ENCODE data around the gene SPATA6L.

SPATA6L gene

DNA sequence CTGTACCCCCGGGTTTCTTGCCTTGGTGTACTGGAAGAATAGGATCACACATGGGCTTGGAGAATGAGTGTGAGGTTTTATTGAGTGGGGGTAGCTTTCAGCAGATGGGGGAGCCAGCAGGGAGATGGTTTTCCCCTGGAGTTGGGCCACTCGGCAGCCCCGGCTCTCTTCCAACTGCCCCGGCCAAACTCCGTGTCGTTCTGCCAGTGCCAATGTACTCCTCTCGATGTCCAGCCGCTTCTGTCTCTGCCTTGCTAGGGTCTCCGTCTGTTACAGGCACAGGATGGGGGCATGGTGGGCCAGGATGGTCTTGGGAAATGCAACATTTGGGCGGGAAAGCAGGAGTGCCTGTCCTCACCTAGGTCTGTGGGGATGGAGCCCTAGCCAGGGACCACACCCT is 11.7 kb downstream of the SPATA6L start:
- no peaks in the 10 kb centered on the region for H3K36me3 ChIP-seq
- H3K9me3 ChIP-seq = no peaks in the 10 kb centered on the region
- no peaks in the 10 kb centered on the region for H3K4me1 ChIP-seq
- no peak overlapping the region for H3K9ac ChIP-seq
- no peak overlapping the region for H3K4me2 ChIP-seq
- TF ChIP-seq Cebpa-rat (IDR thresholded peaks at IDR 0.05) = no peak
- no peaks in the 10 kb centered on the region for H3K27me3 ChIP-seq
- H4K20me1 ChIP-seq = no peaks in the 10 kb centered on the region
- H3K4me3 ChIP-seq = no peak overlapping the region
- H3K27ac ChIP-seq = no peak overlapping the region

DNA sequence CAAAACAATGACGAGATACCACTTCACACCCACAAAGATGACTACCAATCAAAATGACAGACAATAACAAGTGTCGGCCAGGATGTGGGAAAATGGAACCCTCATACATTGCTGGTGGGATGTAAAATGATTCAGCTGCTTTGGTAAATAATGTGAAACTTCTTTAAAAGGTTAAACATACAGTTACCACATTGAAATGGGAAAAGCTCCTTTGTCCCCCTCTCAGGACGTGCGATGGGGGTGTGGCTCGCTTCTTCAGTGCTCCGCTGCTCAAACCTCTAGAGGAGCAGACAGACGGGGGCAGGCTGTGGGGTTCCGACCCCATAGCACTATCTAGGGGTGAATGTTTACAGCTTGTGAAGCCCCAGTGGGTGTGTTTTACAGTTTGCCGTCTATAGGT is 12.2 kb downstream of the SPATA6L start:
- H3K4me2 ChIP-seq = no peak overlapping the region
- no peak overlapping the region for H3K9ac ChIP-seq
- H3K27ac ChIP-seq = no peak overlapping the region
- no peaks in the 10 kb centered on the region for H3K36me3 ChIP-seq
- no peaks in the 10 kb centered on the region for H4K20me1 ChIP-seq
- no peak overlapping the region for H3K4me3 ChIP-seq
- H3K9me3 ChIP-seq = no peaks in the 10 kb centered on the region
- H3K27me3 ChIP-seq = no peaks in the 10 kb centered on the region
- no peaks in the 10 kb centered on the region for H3K4me1 ChIP-seq
- TF ChIP-seq Cebpa-rat (IDR thresholded peaks at IDR 0.05) = no peak

DNA sequence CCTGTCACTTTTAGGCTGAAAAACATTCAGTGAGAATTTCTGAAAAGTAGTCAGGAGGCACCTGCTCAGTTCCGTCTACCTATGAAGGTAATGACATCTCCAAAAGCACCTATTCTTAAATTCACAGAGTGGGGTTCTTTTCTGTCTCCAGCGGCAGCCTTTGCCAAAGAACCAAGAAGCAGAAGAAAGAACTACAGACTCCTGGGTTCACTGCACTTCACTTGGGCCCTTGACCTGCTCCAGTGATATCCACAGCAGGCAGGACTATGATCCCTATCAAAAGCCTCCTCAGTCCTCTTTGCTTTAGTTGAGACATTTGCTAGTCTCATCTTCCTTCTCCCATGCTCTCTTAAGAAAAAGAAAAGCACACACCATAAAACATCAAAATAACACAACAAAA is 23.9 kb downstream of the SPATA6L start:
- no peaks in the 10 kb centered on the region for H3K27me3 ChIP-seq
- H3K4me3 ChIP-seq = no peak overlapping the region
- H3K9me3 ChIP-seq = no peaks in the 10 kb centered on the region
- no peak overlapping the region for H3K4me2 ChIP-seq
- peaks cover 6% of the 10 kb centered on the region for H3K4me1 ChIP-seq
- H4K20me1 ChIP-seq = no peaks in the 10 kb centered on the region
- no peak overlapping the region for H3K27ac ChIP-seq
- no peak for TF ChIP-seq Cebpa-rat (IDR thresholded peaks at IDR 0.05)
- no peak overlapping the region for H3K9ac ChIP-seq
- H3K36me3 ChIP-seq = no peaks in the 10 kb centered on the region

GRCh38 chr9:4640027-4640426 is 26.3 kb downstream of the SPATA6L start:
- no peak overlapping the region for H3K27ac ChIP-seq
- no peaks in the 10 kb centered on the region for H3K9me3 ChIP-seq
- H3K36me3 ChIP-seq = no peaks in the 10 kb centered on the region
- no peak overlapping the region for H3K4me3 ChIP-seq
- H3K27me3 ChIP-seq = no peaks in the 10 kb centered on the region
- H3K9ac ChIP-seq = no peak overlapping the region
- no peak for TF ChIP-seq Cebpa-rat (IDR thresholded peaks at IDR 0.05)
- H4K20me1 ChIP-seq = no peaks in the 10 kb centered on the region
- no peak overlapping the region for H3K4me2 ChIP-seq
- H3K4me1 ChIP-seq = peaks cover 6% of the 10 kb centered on the region

- no peak overlapping the region for H3K27ac ChIP-seq
- no peaks in the 10 kb centered on the region for H3K36me3 ChIP-seq
- H3K9ac ChIP-seq = no peak overlapping the region
- H3K4me1 ChIP-seq = peaks cover 6% of the 10 kb centered on the region
- H3K4me3 ChIP-seq = no peak overlapping the region
- TF ChIP-seq Cebpa-rat (IDR thresholded peaks at IDR 0.05) = no peak
- no peaks in the 10 kb centered on the region for H3K9me3 ChIP-seq
- H3K4me2 ChIP-seq = no peak overlapping the region
- no peaks in the 10 kb centered on the region for H4K20me1 ChIP-seq
- no peaks in the 10 kb centered on the region for H3K27me3 ChIP-seq
Observed at GRCh38 chr9:4639420-4639819, 26.9 kb downstream of the SPATA6L start.

- Histone ChIP-seq H3K9ac (no peak overlapping the region), H3K4me1 (peaks cover 6% of the 10 kb centered on the region), H4K20me1 (no peaks in the 10 kb centered on the region), H3K27ac (no peak overlapping the region), H3K4me2 (no peak overlapping the region), H3K36me3 (no peaks in the 10 kb centered on the region), H3K9me3 (no peaks in the 10 kb centered on the region), H3K4me3 (no peak overlapping the region), H3K27me3 (no peaks in the 10 kb centered on the region)
- no peak for TF ChIP-seq Cebpa-rat (IDR thresholded peaks at IDR 0.05)
Observed at GRCh38 chr9:4638968-4639367, 27.3 kb downstream of the SPATA6L start.

GRCh38 chr9:4630836-4631235 is 35.4 kb downstream of the SPATA6L start:
- Histone ChIP-seq H3K9me3 (no peaks in the 10 kb centered on the region), H4K20me1 (no peaks in the 10 kb centered on the region), H3K4me3 (no peak overlapping the region), H3K36me3 (no peaks in the 10 kb centered on the region), H3K27ac (no peak overlapping the region), H3K9ac (no peak overlapping the region), H3K4me1 (no peaks in the 10 kb centered on the region), H3K4me2 (no peak overlapping the region), H3K27me3 (no peaks in the 10 kb centered on the region)
- no peak for TF ChIP-seq Cebpa-rat (IDR thresholded peaks at IDR 0.05)

- Histone ChIP-seq H3K9me3 (no peaks in the 10 kb centered on the region), H3K9ac (no peak overlapping the region), H3K27me3 (no peaks in the 10 kb centered on the region), H3K27ac (no peak overlapping the region), H3K4me3 (no peak overlapping the region), H3K36me3 (no peaks in the 10 kb centered on the region), H3K4me1 (no peaks in the 10 kb centered on the region), H3K4me2 (no peak overlapping the region), H4K20me1 (no peaks in the 10 kb centered on the region)
- TF ChIP-seq Cebpa-rat (IDR thresholded peaks at IDR 0.05) = no peak
Observed at GRCh38 chr9:4622016-4622415, 44.3 kb downstream of the SPATA6L start.

- H3K36me3 ChIP-seq = no peaks in the 10 kb centered on the region
- no peaks in the 10 kb centered on the region for H3K4me1 ChIP-seq
- H3K4me3 ChIP-seq = no peak overlapping the region
- no peaks in the 10 kb centered on the region for H3K9me3 ChIP-seq
- no peak for TF ChIP-seq Cebpa-rat (IDR thresholded peaks at IDR 0.05)
- no peak overlapping the region for H3K27ac ChIP-seq
- no peaks in the 10 kb centered on the region for H4K20me1 ChIP-seq
- H3K9ac ChIP-seq = no peak overlapping the region
- no peak overlapping the region for H3K4me2 ChIP-seq
- H3K27me3 ChIP-seq = no peaks in the 10 kb centered on the region
Observed at GRCh38 chr9:4620881-4621555, 45.3 kb downstream of the SPATA6L start.

- Histone ChIP-seq H3K4me2 (no peak overlapping the region), H3K4me3 (no peak overlapping the region), H3K27me3 (no peaks in the 10 kb centered on the region), H3K36me3 (no peaks in the 10 kb centered on the region), H4K20me1 (no peaks in the 10 kb centered on the region), H3K27ac (no peak overlapping the region), H3K9me3 (no peaks in the 10 kb centered on the region), H3K9ac (no peak overlapping the region), H3K4me1 (no peaks in the 10 kb centered on the region)
- no peak for TF ChIP-seq Cebpa-rat (IDR thresholded peaks at IDR 0.05)
Observed at GRCh38 chr9:4620057-4620765, 46.1 kb downstream of the SPATA6L start.
